ENCODE measurements around the gene LYRM4. TPM values are rescaled to one million over a fixed set of nuclear protein-coding genes. Genes with fewer than 3 reads are reported as not detected.

The LYRM4 gene
- total RNA-seq, 6 experiments from 2014 or later: 26.8 to 36.3 (median 30.2) TPM

DNA sequence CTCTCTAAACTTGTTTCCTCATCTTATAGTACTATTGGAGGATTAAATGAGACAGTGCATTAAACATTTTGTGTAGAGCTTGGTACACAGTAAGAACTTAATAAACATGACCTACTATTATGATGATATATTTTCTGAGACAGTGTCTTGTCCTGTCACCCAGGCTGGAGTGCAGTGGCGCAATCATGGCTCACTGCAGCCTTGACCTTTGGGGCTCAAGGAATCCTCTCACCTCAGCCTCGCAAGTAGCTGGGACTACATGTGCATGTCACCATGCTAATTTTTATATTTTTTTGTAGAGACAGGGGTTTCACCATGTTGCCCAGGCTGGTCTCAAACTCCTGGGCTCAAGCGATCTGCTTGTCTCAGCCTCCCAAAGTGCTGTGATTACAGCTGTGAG is 72.1 kb downstream of the LYRM4 start:
- Mint-ChIP-seq H3K27me3 (ENCODE audit: insufficient read depth) (peaks cover 2% of the 10 kb centered on the region; the same call in 1 of the 2 replicates), H3K9me3 (no peaks in the 10 kb centered on the region), H3K4me1 (ENCODE audit: low read depth) (peaks cover 34% of the 10 kb centered on the region), H3K36me3 (ENCODE audit: low read depth) (no peaks in the 10 kb centered on the region), H3K27ac (no peak overlapping the region), H3K4me3 (no peak overlapping the region)
- no peak for DNase-seq
- TF ChIP-seq CTCF (IDR thresholded peaks at IDR 0.05): no peak

- Mint-ChIP-seq H3K36me3 (ENCODE audit: low read depth) (no peaks in the 10 kb centered on the region; the same call in 1 of the 2 replicates), H3K4me3 (no peak overlapping the region), H3K9me3 (no peaks in the 10 kb centered on the region), H3K27ac (no peak overlapping the region), H3K27me3 (ENCODE audit: insufficient read depth) (peaks cover 2% of the 10 kb centered on the region), H3K4me1 (ENCODE audit: low read depth) (peaks cover 7% of the 10 kb centered on the region)
- DNase-seq: no peak
- no peak for TF ChIP-seq CTCF (IDR thresholded peaks at IDR 0.05)
These were observed 75.9 kb downstream of the LYRM4 start for GRCh38 chr6:5184878-5185277.

DNA sequence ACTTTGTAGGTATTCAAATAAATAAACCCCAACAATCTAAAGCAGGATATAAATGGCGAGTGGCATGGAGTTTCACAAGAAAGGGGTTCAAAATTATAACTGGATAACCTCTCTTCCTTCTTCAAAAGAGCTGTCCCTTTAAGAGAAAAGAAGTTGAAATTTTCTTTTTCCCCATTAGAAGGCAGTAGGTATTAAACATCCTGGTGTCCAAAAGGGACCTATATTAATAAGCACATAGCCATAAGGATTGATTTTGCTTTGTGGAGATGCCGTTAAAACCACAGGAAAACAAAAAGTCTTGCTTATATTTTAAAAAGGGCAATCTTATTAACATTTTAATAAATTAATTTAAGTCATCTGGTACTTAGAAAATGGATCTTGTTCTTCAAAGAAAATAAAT is 76.5 kb downstream of the LYRM4 start:
- Mint-ChIP-seq H3K9me3 (no peaks in the 10 kb centered on the region), H3K4me1 (ENCODE audit: low read depth) (peaks cover under 1% of the 10 kb centered on the region; the same call in 1 of the 2 replicates), H3K27ac (no peak overlapping the region), H3K4me3 (no peak overlapping the region), H3K27me3 (ENCODE audit: insufficient read depth) (peaks cover 2% of the 10 kb centered on the region), H3K36me3 (ENCODE audit: low read depth) (no peaks in the 10 kb centered on the region; the same call in 1 of the 2 replicates)
- DNase-seq: no peak
- peak; percentile 10; the same call in 1 of the 2 replicates for TF ChIP-seq CTCF (IDR thresholded peaks at IDR 0.05)

GRCh38 chr6:5181510-5182317 is 79.0 kb downstream of the LYRM4 start:
- no peaks in the 10 kb centered on the region for H3K9me3 Mint-ChIP-seq
- TF ChIP-seq CTCF (IDR thresholded peaks at IDR 0.05): no peak
- DNase-seq: no peak
- H3K4me3 Mint-ChIP-seq: no peak overlapping the region
- H3K27me3 Mint-ChIP-seq (ENCODE audit: insufficient read depth): peaks cover 2% of the 10 kb centered on the region
- H3K27ac Mint-ChIP-seq: no peak overlapping the region
- H3K36me3 Mint-ChIP-seq (ENCODE audit: low read depth): no peaks in the 10 kb centered on the region; the same call in 1 of the 2 replicates
- H3K4me1 Mint-ChIP-seq (ENCODE audit: low read depth): no peaks in the 10 kb centered on the region

DNA sequence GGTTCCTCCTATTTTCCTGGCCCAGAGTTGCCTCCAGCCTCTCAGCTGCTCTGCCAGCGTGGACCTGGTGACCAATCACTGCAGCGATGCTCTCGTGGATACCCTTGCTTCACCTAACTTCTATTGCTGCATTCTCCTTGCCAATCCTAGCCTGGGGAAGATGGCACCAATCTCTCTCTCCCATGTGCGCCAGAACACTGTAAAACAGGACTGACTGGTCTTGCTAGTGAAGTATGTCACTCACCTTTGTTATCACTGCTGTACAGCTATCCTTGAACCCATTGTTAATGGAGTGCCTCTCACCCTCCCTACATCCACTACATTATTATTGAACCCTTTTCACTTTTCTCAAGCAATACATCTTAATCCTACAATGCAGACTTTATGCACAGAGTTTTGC is 80.1 kb downstream of the LYRM4 start:
- H3K36me3 Mint-ChIP-seq (ENCODE audit: low read depth): no peaks in the 10 kb centered on the region; the same call in 1 of the 2 replicates
- TF ChIP-seq CTCF (IDR thresholded peaks at IDR 0.05): no peak
- no peaks in the 10 kb centered on the region for H3K4me1 Mint-ChIP-seq (ENCODE audit: low read depth)
- DNase-seq: no peak
- peaks cover 2% of the 10 kb centered on the region for H3K27me3 Mint-ChIP-seq (ENCODE audit: insufficient read depth)
- H3K4me3 Mint-ChIP-seq: no peak overlapping the region
- H3K9me3 Mint-ChIP-seq: no peaks in the 10 kb centered on the region
- no peak overlapping the region for H3K27ac Mint-ChIP-seq
